Common myeloid progenitor, CD34-positive (primary cell): ENCODE measurements around the gene WIPF3.

Experiments used
- CTCF ChIA-PET: fragments of 350-600 bp; sonication (Branson Sonifier 250); formaldehyde crosslinking; loops from one replicate; lab custom pipeline; 2021; ENCODE audit warnings: antibody characterized with exemption; lab: Charles Lee
- POLR2A ChIA-PET: fragments of 350-600 bp; sonication (Branson Sonifier 250); formaldehyde crosslinking; loops from one replicate; lab custom pipeline; 2021; ENCODE audit warnings: antibody characterized with exemption; lab: Charles Lee
- DNase-seq, 3 donors: peaks; one replicate each; pipeline versions ENCODE4 v3.0.0 to v3.0.0-alpha.2; 2013
- H3K27ac ChIP-seq, 2 experiments: 1 replicate in 1 of 2; 2 replicates in 1 of 2; pipeline ENCODE4 v1.7.0; 2013; ENCODE audit warnings: inconsistent platforms in 2 of 2, low read length in 2 of 2, mild to moderate bottlenecking in 2 of 2, low read depth in 1 of 2, moderate library complexity in 1 of 2; ENCODE audit not compliant: severe bottlenecking in 2 of 2, insufficient read depth in 1 of 2, poor library complexity in 1 of 2
- H3K27me3 ChIP-seq, 5 experiments: replicated peaks in 2 of 5; 1 replicate in 3 of 5; 2 replicates in 2 of 5; pipeline versions ENCODE4 v1.6.1 to v1.7.0; 2013; ENCODE audit warnings: low read length in 4 of 5, mild to moderate bottlenecking in 2 of 5, moderate library complexity in 2 of 5, inconsistent platforms in 1 of 5; ENCODE audit not compliant: insufficient read depth in 5 of 5, control insufficient read depth in 4 of 5
- H3K36me3 ChIP-seq, 4 experiments: 1 replicate in 2 of 4; 2 replicates in 2 of 4; pipeline versions ENCODE4 v1.6.1 to v1.7.0; 2013; ENCODE audit warnings: low read length in 3 of 4, control low read depth in 1 of 4, mild to moderate bottlenecking in 1 of 4; ENCODE audit not compliant: control insufficient read depth in 4 of 4, insufficient read depth in 4 of 4
- H3K4me1 ChIP-seq, 4 experiments: 1 replicate in 3 of 4; 2 replicates in 1 of 4; pipeline versions ENCODE4 v1.6.1 to v1.7.1; 2013; ENCODE audit warnings: low read length in 3 of 4, mild to moderate bottlenecking in 3 of 4, control low read depth in 1 of 4, inconsistent platforms in 1 of 4, moderate library complexity in 1 of 4; ENCODE audit not compliant: control insufficient read depth in 4 of 4, insufficient read depth in 4 of 4; ENCODE audit errors: control extremely low read depth in 1 of 4
- H3K4me3 ChIP-seq, 7 experiments: 1 replicate in 4 of 7; 2 replicates in 3 of 7; pipeline versions ENCODE4 v1.5.1 to v1.7.0; 2013; ENCODE audit warnings: mild to moderate bottlenecking in 7 of 7, low read length in 6 of 7, moderate library complexity in 6 of 7, inconsistent platforms in 2 of 7, low read depth in 2 of 7, control low read depth in 1 of 7; ENCODE audit not compliant: insufficient read depth in 4 of 7, control insufficient read depth in 1 of 7; ENCODE audit errors: extremely low read depth in 1 of 7
- H3K9me3 ChIP-seq, 5 experiments: 1 replicate in 4 of 5; 2 replicates in 1 of 5; pipeline versions ENCODE4 v1.6.1 to v1.7.1; 2013; ENCODE audit warnings: low read length in 4 of 5, mild to moderate bottlenecking in 2 of 5, inconsistent platforms in 1 of 5, low read depth in 1 of 5, moderate library complexity in 1 of 5; ENCODE audit not compliant: control insufficient read depth in 4 of 5, insufficient read depth in 2 of 5; ENCODE audit errors: control extremely low read depth in 1 of 5
- WGBS: methylation state at CpG from one replicate; pipeline ENCODE4 v1.1.5; 2013; ENCODE audit not compliant: insufficient coverage; 5-methylcytosine and 5-hydroxymethylcytosine counted together

The WIPF3 gene

GRCh38 chr7:29940199-29940598 lies 133.9 kb downstream of the WIPF3 start:
- peaks cover 24 to 94% (median 70%) of the 10 kb centered on the region in 4 experiments for H3K36me3 ChIP-seq
- WGBS: 100% methylated on average over 1 of the region's 2 CpGs
- ChIA-PET POLR2A (no interaction called here), CTCF (interaction anchor here (1.0 to 7.2 kb wide), 2 partner anchors 18 to 123 kb away, joined by 3 to 64 read pairs; no protein-coding TSS in a partner anchor)
- H3K4me1 ChIP-seq: no peaks in the 10 kb centered on the region
- H3K27ac ChIP-seq: no peak overlapping the region
- no peak for DNase-seq
- H3K27me3 ChIP-seq: no peaks in the 10 kb centered on the region
- no peak overlapping the region for H3K4me3 ChIP-seq
- H3K9me3 ChIP-seq: no peaks in the 10 kb centered on the region

- H3K27me3 ChIP-seq: no peaks in the 10 kb centered on the region
- WGBS: no CpG with 5 or more reads among the region's 4 CpGs
- CTCF ChIA-PET: interaction anchor here (1.0 to 7.2 kb wide), 7 partner anchors 10 to 129 kb away, joined by 4 to 64 read pairs (median 6); partner anchors contain the start of gene PLEKHA8
- no peak overlapping the region for H3K27ac ChIP-seq
- H3K36me3 ChIP-seq: peaks cover 27 to 87% (median 60%) of the 10 kb centered on the region in 4 experiments
- no peak for DNase-seq
- no peaks in the 10 kb centered on the region for H3K4me1 ChIP-seq
- POLR2A ChIA-PET: no interaction called here
- no peak overlapping the region for H3K4me3 ChIP-seq
- peaks cover 0 to 1% (median 0%) of the 10 kb centered on the region in 5 experiments for H3K9me3 ChIP-seq
Measured at GRCh38 chr7:29945259-29945809, 139.0 kb downstream of the WIPF3 start.

- peak; percentile 64 to 80 (median 71) for DNase-seq
- H3K27me3 ChIP-seq: no peaks in the 10 kb centered on the region
- H3K27ac ChIP-seq: no peak overlapping the region
- POLR2A ChIA-PET: no interaction called here
- H3K4me1 ChIP-seq: no peaks in the 10 kb centered on the region
- WGBS: 98% methylated on average over 4 of the region's 5 CpGs
- peaks cover 31 to 87% (median 63%) of the 10 kb centered on the region in 4 experiments for H3K36me3 ChIP-seq
- CTCF ChIA-PET: interaction anchor here (0.8 to 7.2 kb wide), 9 partner anchors 8 to 128 kb away, joined by 3 to 64 read pairs (median 4); partner anchors contain the start of gene PLEKHA8
- H3K9me3 ChIP-seq: peaks cover 0 to 12% (median 0%) of the 10 kb centered on the region in 5 experiments
- H3K4me3 ChIP-seq: no peak overlapping the region
Measured at GRCh38 chr7:29946428-29947186, 140.3 kb downstream of the WIPF3 start.

- no peaks in the 10 kb centered on the region for H3K4me1 ChIP-seq
- H3K9me3 ChIP-seq: peaks cover 0 to 12% (median 0%) of the 10 kb centered on the region in 5 experiments
- WGBS: 100% methylated on average over 2 of the region's 2 CpGs
- no peak for DNase-seq
- H3K4me3 ChIP-seq: no peak overlapping the region
- peaks cover 33 to 84% (median 58%) of the 10 kb centered on the region in 4 experiments for H3K36me3 ChIP-seq
- H3K27ac ChIP-seq: no peak overlapping the region
- CTCF ChIA-PET: interaction anchor here (0.9 to 12.9 kb wide), 2 partner anchors 114 to 143 kb away, joined by 3 to 108 read pairs; no protein-coding TSS in a partner anchor
- POLR2A ChIA-PET: no interaction called here
- H3K27me3 ChIP-seq: no peaks in the 10 kb centered on the region
Measured at GRCh38 chr7:29948587-29948986, 142.3 kb downstream of the WIPF3 start.

- ChIA-PET CTCF (interaction anchor here (1.0 to 12.9 kb wide), 3 partner anchors 29 to 112 kb away, joined by 3 to 108 read pairs (median 9); no protein-coding TSS in a partner anchor), POLR2A (no interaction called here)
- Histone ChIP-seq H3K4me1 (peaks cover 0 to 2% (median 1%) of the 10 kb centered on the region in 4 experiments), H3K27ac (no peak overlapping the region), H3K4me3 (no peak overlapping the region), H3K27me3 (no peaks in the 10 kb centered on the region), H3K36me3 (peaks cover 29 to 75% (median 50%) of the 10 kb centered on the region in 4 experiments), H3K9me3 (peaks cover 0 to 12% (median 0%) of the 10 kb centered on the region in 5 experiments)
- DNase-seq: peak in 1 of 3 donors; percentile 3
- 95% methylated on average over 8 of the region's 8 CpGs for WGBS
Measured at GRCh38 chr7:29950480-29950879, 144.2 kb downstream of the WIPF3 start.

GRCh38 chr7:29951206-29951605 lies 144.9 kb downstream of the WIPF3 start:
- over 99% methylated on average over 8 of the region's 8 CpGs for WGBS
- H3K27me3 ChIP-seq: no peaks in the 10 kb centered on the region
- CTCF ChIA-PET: interaction anchor here (0.9 to 12.9 kb wide), 4 partner anchors 30 to 112 kb away, joined by 3 to 108 read pairs (median 6); partner anchors contain the start of gene SCRN1
- H3K36me3 ChIP-seq: peaks cover 27 to 70% (median 46%) of the 10 kb centered on the region in 4 experiments
- peaks cover 3 to 10% (median 9%) of the 10 kb centered on the region in 4 experiments for H3K4me1 ChIP-seq
- H3K27ac ChIP-seq: no peak overlapping the region
- POLR2A ChIA-PET: no interaction called here
- H3K4me3 ChIP-seq: no peak overlapping the region
- peaks cover 0 to 12% (median 0%) of the 10 kb centered on the region in 5 experiments for H3K9me3 ChIP-seq
- DNase-seq: no peak
